ENCODE results near the gene SMAD3.
A peak's percentile ranks its signal among the peaks of the same experiment; 100 is the strongest.

SMAD3 gene

DNA sequence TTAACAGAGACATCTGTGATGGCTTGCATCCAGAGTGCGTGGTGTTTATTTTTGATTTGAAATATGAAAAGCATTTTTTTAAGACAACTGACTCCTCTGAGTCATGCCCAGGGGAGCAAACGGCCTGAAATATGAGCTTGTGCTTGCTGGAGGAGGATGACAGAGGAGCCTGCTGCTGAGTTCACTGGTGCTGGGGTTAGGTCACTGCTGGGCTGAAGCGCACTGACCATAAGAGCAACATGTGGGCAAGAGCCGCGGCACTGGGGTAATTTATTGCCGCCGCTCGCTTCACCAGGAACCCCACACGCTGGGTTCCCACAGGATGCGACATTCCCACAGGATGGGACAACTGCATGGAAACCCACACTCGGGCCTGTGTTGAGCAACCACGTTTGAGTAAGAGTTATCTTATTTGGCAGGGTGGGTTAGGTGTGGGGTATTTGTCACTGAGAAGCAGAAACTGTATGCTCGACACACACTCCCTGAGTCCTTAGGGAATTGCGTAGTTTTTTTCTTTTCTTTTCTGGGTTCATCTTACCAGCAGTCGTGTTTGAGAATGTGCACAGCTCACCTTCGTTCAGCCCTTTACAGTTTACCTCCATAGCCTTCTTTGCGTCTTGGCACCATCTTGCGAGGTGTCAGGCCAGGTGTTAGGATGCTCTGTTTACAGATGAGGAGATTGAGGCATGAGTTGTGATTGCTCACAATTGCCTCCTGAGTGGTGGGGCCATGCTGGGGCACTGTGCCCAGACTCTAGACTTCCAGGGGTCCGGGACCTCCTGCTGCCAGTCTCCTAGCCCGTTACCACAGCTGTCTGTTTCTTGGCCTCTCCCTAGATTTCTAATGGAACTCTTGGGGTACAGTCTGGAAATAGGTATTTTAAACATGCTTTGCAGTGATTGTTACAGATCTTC is 60.4 kb downstream of the SMAD3 start:
- DNase-seq (no peak), ATAC-seq (no peak)

GRCh38 chr15:67126551-67127330 is 61.3 kb downstream of the SMAD3 start:
- DNase-seq = no peak
- ATAC-seq = no peak

GRCh38 chr15:67127331-67127664 is 61.9 kb downstream of the SMAD3 start:
- DNase-seq (no peak), ATAC-seq (no peak)

DNA sequence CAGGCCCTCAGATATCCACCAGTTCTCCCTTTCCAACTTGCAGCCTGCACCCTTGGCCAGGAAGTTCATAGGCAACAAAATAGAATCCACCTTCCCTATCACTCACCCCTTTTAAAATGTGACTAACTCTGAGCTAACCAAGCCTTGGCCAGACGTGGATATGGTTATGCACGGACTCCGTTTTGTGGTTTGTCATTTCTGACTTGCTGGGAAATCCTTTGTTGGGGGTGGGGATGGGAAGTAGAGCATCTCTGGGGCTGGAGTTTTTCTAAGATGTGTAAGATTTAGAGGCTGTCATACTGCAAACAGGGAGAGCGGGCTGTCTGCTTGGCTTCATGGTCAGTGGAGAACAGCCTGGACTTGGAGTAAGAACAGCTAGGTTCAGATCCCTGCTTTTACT is 62.6 kb downstream of the SMAD3 start:
- ATAC-seq (peak; percentile 61), DNase-seq (no peak)

- ATAC-seq (no peak), DNase-seq (no peak)
Observed at GRCh38 chr15:67130166-67130565, 64.8 kb downstream of the SMAD3 start.

DNA sequence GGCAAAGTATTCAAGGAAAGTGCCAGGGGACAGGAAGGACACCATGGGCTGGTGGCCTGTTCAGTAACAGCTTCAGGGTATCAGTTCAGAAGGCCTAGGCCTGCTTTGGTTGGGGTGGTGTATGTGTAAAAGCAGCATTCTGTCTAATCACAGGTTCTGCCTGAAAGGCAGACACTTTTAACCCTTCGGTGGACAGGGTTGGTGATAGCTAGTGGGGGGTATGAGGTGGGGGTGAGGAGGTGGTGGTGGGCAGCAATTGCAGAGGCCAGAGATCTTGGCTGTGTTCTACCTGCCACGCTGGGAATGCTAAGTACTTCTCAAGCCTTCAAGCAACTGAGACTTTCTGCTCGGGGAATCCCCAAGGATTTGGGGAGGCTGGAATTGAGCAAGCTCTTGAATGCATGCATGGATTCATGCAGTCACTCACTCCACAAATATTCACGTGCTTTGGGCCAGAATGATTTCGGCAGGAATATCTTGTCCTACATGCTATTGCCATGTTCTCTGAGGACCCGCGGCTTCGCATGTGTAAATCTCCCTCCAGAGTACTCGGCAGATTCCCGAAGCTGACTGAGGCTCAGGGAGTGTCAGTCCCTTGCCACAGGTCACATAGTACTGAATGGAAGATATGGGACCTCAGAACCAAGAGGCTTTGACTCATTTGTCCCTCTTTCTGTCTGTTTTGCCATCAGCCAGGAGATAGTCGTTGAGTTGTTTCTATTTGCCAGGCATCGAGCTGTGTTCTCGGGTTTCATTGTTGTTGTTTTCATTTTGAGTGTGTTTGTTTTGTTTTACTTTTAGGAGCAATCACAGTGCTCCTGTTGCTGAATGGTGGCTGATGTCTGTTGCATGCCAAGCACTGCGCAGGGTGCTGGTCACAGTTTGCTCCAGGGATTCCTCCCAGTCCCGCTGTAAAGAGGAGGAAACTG is 65.5 kb downstream of the SMAD3 start:
- ATAC-seq (no peak), DNase-seq (no peak)

DNA sequence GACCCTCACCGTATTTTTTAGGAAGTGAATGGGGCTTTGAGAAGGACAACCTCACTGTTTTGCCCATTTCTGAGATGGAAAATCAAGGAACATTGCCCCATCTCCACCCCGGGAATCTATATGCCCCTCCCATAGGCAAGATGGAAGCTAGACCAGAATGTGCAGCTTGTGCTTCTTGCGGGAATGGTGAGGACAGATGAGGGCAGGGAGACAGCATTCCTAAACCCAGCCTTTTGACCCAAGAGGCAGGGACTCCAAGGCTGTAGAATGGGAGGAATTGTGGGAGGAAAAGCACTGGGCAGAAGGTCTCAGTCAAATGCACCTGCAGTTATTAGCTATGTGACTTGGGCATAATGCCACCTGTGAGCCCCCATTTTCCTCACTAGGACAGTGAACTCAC is 66.9 kb downstream of the SMAD3 start:
- DNase-seq = no peak
- no peak for ATAC-seq

DNA sequence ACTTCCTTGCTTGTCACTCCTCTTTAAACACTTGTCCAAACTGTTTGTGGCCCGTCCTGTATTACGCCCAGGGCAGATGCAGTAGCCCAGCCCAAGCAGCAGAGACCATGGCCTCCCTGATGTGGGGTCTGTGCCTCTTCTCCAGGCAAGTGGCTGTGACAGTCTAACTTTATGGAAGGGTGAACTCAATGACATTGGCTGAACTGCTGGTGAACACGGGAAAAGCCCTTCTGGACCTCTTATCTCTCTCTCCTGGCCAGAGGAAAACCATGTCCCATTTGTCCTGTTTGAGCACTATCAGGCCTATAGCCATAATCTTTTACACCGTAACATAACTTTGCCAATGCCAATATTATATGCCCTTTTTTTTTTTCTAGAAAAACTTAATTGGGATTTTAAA is 67.6 kb downstream of the SMAD3 start:
- DNase-seq = no peak
- no peak for ATAC-seq

- DNase-seq (no peak), ATAC-seq (peak; percentile 16)
Observed at GRCh38 chr15:67133738-67134066, 68.3 kb downstream of the SMAD3 start.

DNA sequence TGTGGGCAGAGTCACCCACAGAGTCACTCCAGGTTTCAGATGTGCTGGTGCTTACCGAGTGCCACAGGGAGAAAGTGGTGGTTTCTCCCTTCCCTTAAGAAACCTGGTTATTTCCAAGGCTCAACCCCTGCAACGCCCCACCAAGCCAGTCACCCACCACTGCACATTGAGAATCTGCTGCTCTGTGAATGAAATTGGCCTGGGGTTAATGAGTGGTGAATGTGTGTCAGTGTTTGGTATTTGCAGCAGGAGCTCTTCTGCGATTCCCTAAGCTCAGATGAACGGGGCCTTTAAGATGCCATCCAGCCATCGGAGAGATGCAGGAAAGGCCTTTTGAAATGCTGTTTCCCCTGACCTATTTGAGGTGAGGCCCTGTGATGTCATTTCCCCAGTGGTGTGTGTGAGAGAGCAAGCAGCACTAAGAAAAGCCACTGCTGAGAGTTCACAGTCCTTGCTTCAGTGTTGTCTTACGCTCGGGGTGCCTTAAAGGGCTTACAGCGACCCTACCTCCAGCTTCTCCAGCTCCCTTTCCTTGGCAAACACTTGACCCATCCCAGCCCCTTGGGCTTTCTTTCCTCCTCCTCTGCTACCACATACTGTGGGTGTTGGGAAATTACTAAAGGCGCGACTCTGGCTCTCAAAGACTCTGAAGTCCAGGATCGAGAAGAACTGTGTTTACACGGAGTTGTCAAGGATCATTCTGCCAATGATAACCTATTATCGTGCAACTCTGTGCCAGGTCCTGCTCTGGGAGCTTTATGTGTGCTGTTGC is 68.9 kb downstream of the SMAD3 start:
- peak; percentile 92 for ATAC-seq

DNA sequence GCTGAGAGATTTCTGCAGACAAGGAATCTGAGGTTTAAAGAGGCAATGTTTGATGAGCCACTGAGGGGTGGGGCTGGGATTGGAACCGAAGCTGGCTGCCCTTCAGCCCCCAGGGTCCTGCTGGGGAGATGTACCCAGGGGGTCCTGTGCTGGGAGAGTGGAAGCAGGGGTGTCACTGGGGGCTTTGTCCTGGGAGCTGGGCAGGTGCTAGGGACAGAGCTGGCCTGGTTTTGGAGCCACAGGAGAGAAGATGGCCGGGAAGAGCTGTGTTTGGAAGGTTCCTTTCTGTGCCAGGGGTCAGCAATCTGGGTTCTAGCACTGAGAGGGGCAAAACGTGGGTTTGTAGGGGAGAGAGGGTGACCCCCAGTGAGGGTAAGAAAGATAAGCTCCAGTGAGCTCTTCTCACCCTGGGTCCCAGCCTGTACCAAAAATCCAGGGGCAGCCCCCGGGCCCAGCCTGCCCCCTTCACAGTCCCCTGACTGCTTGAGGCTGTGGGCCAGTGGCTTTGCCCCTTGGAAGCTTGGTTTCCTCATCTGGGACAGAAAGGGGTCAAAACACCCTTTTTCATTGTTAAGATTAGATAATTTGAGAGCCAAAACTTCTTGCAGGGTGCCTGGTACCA is 69.6 kb downstream of the SMAD3 start:
- ATAC-seq (no peak), DNase-seq (no peak)

More for the DNA sequence above, 68.9 kb downstream of the SMAD3 start:
- DNase-seq = peak; percentile 65

GRCh38 chr15:67135494-67135893 is 70.1 kb downstream of the SMAD3 start:
- DNase-seq (no peak), ATAC-seq (no peak)

- DNase-seq (no peak), ATAC-seq (no peak)
Observed at GRCh38 chr15:67136802-67137201, 71.4 kb downstream of the SMAD3 start.

DNA sequence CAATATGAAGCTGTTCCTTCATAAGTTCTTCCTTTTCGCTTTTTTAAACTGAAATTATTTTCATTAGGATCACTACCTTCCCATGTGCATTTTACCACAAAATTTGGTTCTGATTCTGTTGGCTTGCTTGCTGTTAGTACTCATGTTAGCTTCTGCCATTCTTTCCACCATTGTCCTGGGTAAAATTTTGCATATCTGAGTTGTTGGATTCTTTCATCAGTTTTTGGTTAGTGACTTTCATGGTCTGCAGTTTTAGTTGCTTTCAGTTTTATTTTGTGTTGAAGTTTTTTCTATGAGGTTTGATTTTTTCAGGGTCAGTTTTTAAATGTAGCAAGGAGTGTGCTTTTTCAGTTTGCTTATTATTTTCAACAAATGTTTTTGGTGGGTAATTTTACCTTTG is 71.9 kb downstream of the SMAD3 start:
- no peak for ATAC-seq
- no peak for DNase-seq

DNA sequence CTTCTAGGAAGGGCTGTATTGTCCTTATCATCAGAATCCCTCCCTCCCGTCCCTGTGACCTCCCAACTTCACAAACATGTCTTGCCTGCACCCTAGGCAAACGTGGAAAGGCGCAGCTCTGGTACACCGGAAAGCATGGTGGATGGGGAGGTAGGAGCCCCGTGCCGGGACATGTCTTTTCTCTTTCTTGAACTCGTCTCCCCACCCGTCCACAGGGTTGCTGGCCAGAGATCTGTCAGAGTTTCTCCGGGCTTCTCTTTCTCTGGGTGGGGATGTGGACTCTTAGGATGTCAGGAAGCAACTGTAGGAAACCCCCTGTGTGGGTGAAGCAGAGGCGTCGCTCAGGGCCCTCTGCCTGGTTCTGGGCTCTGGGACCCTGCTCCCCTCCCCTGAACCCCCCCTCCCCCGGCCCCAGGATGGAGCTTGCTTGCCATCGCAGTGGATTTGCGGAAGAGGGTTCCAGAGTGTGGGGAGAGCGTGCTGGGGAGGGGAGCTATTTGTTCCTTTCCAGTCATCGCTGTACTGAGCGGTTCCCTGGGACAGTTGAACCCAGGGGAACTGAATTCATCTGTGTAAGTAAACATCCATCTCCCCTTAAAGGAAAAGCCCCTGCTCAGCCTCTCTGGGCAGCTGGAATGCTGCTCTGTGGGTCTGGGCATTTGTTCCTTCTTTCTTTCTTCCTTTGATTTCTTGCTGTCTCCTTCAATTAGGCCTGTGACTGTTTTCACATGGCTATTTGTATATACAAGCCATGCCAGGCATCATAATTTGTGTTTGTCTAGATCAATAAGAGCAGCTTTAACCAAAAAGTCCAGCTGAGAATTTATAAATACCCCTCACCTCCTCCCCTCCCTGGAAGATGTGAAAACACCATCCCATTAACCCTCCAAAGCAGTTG is 72.8 kb downstream of the SMAD3 start:
- no peak for ATAC-seq
- DNase-seq = no peak

DNA sequence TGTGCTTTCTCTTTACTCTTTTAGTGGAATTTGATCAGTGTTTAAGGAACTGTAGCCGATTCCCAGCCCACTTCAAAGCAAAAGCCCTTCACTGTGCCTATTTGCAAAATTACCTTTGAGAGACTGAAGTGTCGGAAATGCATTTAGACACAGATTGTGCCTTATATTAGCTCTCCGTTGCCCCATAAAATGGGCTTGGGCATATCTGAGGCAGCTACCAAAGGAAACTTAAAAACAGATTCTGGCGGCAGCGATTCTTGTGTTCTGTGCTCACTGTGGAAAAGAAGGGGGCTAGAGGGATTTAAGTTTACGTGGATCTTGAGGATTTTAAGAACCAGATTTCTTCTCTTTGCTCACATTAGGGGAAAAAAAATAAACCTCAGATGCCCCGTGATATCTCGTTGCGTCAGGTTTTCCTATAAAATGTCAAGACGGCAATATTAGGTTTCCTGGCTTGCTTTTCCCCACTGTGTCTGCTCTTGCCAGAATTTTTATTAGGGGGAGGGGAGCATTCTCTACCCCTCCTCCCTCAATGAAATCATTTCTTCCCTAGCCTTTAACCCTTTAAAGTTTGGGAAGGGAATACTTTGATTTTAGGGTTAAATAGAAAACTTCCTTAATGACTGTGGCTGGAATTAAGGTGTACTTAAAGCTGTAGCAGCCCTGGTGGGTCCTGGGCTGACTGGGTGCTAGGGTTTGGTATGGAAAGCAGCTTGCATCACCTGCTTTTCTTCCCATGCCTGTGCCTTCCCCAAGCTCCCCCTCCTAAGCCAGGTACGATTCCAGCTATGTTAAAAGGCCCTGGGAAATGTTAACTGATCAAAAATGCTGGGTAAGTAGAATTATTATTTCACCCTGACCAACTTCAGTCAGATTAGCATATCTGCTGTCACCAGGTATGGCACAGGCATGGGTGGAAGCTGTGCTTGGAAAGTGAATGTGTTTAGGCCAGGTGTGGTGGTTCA is 73.8 kb downstream of the SMAD3 start:
- ATAC-seq = no peak

DNA sequence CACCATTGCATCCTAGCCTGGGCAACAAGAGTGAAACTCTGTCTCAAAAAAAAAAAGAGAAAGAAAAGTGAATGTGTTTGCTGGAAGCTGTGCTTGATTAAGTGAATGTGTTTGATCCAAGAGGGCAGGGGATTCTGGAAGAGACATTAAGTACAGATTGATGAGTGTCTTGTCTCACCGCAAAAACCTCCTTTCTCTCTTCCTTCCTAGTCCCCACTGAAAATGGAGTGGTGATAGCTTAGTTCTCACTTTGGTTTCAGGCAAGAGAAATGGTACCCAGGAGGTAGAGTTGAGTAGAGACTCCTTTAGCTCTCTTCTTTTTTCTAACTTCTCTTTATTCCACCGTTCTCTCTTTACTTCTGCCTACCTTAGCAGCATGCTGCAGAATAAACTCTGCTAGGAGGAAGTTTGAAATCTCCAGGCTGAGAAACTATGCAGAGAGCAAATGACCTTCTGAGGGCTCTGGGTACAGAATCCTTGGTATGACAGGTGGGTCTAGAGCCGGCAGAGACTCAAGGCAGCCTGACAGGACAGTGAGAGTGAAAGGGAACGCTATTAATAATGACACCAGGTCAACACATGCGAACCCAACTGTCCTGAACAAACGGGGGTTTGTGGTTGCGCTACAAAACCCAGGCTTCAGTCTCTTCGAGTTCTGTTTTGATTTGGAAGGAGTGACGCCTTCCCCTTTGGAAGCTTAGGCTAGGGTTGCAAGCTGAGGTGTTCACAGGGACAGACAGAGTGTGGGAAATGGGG is 74.9 kb downstream of the SMAD3 start:
- DNase-seq (no peak), ATAC-seq (no peak)

More for the DNA sequence above, 73.8 kb downstream of the SMAD3 start:
- no peak for DNase-seq

- no peak for ATAC-seq
- no peak for DNase-seq
Observed at GRCh38 chr15:67142092-67142766, 76.8 kb downstream of the SMAD3 start.
